GM10266 (cell line): ENCODE data around the gene LINC00237.

Experiments used
- DNase-seq: peaks from one replicate; pipeline ENCODE4 v3.0.0; 2012; ENCODE audit errors: extremely low spot score
- TF ChIP-seq, protein P1 (sequence below): IDR thresholded peaks from 2 replicates; pipeline ENCODE4 v1.5.1; 2012; ENCODE audit warnings: mild to moderate bottlenecking, low read depth; ENCODE audit not compliant: control insufficient read depth, insufficient read depth; ENCODE audit errors: missing control alignments

The LINC00237 gene

DNA sequence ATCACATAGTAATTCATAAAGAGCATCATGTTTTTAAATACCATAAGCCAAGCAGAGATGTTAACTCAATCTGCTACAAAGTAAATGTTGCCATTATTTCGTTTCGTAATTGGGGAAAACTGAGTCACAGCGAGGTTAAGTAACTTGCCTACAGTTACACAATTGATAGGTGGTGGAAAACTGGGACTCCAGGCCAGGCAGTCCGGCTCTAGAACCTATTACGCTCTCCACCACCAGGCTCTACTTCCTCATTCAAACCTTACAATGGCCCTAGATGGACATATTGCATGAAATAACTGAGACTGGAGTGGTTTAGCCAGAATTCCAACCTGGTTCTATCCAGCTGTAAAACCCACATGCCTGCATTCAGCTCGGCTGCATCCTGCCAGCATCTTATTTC, 58.2 kb downstream of the LINC00237 start:
- TF ChIP-seq, protein P1, sequence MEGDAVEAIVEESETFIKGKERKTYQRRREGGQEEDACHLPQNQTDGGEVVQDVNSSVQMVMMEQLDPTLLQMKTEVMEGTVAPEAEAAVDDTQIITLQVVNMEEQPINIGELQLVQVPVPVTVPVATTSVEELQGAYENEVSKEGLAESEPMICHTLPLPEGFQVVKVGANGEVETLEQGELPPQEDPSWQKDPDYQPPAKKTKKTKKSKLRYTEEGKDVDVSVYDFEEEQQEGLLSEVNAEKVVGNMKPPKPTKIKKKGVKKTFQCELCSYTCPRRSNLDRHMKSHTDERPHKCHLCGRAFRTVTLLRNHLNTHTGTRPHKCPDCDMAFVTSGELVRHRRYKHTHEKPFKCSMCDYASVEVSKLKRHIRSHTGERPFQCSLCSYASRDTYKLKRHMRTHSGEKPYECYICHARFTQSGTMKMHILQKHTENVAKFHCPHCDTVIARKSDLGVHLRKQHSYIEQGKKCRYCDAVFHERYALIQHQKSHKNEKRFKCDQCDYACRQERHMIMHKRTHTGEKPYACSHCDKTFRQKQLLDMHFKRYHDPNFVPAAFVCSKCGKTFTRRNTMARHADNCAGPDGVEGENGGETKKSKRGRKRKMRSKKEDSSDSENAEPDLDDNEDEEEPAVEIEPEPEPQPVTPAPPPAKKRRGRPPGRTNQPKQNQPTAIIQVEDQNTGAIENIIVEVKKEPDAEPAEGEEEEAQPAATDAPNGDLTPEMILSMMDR = no peak
- no peak for DNase-seq

DNA sequence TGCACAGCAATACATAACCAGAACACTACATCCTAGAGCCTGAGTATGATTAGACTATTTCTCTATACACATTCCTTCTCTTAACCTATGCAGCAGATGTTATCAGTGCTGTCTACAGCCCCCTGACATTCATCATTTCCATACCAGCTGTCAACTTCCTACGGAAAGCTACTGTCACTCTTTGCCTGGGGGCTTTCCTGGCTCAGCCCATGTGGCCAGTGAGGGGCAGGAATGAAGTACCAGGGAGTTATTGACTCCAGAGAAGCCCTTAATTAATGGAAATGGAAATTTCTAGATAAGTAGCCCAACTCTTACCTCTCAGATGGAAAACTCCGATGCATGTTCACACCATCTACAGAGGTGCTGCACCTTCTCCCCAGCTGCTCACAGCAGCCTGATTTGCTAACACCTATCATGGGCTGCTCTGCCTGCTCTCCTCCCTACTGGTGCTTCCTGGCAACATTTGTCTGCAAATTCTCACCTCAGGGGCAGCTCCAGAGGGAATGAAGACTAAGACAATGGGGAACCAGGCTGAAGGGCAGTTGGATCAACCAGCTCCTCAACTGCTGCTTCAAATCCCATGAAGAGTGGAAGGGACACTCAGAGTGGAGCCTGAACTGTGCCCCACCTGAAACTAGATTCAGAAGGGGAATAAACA, 59.6 kb downstream of the LINC00237 start:
- no peak for DNase-seq
- TF ChIP-seq, protein P1 = no peak
